ENCODE data around the gene TIE1.

TIE1 gene

DNA sequence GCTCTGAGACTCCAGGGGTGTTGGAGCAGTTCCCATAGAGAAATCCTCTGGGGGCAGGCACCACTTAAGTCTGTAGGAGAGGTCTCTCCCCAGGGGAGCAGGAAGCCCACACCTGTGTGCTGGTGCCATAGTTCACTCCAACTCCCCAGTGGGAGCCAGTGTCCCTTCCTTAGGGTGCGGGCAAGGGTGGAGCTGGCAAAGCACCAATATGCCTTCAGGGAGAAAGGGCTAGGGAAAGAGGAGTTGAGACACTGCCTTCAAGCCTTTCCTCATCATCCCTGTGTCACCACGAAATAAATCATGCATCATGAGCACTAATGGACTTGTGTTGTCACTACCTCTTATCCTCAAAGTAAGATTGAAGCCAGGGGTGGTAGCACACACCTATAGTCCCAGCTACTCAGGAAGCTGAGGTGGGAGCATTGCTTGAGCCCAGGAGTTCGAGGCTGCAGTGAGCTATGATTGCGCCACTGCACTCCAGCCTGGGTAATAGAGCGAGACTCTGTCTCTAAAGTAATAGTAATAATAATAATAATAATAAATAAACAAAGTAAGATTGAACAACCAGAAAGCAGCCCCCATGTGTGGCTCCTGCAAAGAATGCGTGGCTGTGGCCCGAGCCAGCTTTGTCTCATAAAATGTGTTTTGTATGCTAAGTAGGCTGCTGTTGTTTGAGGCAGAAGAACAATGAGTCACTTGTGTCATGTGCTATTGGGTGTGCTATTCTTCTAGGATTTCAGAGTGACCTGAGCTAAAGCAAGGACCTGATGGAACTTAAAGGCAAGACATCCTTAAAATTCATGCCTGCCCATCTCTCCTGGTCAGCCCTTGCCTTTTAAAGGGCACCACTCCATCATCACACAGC is 6.7 kb upstream of the TIE1 start:
- DNase-seq, result no peak

DNA sequence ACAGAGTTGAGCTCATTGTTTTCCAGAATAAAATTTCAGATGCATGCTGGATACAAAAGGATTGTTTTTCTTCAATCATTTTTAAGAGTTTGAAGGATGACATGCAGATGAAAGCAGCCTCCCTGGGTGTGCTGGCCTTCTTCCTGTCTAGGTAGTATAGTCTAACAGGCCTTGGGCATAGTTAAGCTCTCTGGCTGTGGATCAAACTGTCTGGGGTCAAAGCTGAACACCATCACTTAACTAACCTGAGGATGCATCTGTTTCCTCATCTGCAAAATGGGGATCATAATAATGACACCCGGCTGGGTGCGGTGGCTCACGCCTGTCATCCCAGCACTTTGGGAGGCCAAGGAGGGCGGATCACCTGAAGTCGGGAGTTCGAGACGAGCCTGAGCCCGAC is 6.0 kb upstream of the TIE1 start:
- no peak for DNase-seq

DNA sequence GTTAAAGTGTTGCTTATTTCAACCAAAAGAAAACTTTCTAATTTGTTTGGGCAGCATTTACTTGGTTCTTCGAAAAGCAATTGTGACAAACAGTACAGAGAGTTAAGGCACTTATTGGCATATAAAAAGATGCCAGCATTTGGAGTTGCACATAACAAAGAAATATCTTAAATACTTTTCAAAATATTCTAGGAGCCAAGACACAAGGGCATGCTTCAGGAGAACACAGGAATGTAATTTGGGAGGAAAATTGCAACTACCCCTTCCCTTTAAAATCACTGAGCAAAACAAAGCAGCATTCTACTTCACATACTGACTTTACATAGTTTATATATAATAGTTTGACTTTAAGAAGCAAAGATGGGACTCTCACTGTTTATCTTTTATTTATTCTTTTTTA is 4.6 kb upstream of the TIE1 start:
- no peak for DNase-seq

DNA sequence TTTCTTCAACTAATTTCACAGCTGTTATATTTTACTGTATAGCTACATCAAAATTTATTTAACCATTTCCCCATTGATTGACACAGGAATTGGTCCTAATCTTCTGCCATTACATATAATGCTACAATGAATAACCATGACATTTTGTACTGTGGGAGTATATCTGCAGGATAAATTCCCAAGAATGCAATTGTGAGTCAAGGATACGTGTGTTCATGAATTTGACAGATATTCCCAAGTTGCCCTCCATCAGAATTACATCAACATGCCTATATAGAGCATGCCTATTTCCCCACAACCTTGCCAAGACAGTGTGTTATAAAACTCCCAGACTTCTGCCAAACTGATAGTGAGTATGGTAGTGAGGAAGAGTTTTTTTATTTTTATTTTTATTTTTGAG is 2.7 kb upstream of the TIE1 start:
- DNase-seq, result no peak

DNA sequence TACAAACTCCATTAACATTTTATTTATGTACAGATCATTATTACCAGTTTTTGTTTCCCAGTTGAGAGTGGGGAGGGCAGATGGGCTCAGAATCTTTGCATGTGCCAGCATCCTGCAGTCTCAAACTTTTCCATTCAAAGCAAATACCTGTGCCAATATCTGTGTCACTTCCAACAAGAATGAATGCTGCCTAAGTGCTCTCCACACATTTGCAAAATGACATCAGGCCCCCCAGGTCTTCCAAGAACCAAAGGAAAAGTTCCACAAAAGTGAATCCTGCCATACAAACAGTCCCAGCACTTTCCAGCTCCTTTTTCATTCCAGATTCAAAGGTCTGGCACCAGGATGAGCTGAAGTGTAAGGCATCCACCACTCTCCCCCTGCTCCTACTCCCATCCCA is 1.7 kb upstream of the TIE1 start:
- DNase-seq, result no peak

DNA sequence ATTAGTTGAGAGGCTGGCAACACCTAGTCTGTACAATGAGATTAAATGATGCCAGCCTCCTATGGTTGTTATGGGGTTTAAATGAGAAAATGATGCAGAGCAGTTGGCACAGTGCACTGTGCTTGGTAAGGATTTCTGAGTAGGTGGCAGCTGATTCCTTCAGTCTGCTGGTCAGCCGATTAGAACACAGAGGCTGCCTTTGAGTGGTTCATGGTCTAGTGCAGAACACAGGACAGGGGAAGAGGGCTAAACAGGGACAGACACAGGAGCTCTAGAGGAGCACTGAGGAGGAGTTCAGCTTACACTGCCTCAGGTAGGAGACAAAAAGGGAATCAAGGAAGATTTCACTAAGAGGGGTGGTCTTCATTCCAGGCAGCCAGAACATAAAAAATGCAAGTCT is 1.4 kb downstream of the TIE1 start:
- no peak for DNase-seq

DNA sequence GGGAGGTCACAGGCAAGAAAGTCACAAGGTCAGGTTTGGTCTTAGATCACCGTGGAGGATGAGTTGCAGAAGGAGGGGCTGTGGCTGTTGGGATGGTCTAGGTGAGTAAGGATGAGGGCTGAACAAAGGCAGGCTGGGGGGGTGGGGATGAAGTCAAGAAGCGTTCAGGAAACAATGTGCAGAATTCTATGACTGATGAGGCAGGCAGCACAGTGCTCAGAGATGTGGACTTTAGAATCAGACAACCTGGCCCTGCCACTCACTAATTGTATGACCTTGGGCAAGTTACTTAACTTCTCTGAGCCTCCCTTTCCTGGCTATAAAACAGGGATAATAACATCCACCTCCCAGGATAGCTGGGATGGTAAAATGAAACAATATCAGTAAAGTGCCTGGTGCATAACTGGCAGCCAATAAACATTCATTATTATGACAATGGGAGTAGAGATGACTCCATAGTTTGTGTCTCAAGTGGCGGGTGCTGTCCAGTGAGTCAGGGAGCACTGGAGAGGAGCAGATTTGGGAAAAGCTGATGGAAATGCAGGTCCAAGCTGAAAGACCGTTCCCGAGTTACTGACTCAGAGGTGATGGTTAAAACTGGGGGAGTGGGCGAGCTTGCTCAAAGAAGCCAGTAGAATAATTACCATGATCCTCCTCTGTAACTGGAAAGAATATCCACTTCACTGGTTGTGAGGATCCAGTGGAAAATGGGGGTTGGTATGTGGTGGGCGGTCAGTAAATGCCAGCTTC is 2.1 kb downstream of the TIE1 start:
- no peak for DNase-seq

DNA sequence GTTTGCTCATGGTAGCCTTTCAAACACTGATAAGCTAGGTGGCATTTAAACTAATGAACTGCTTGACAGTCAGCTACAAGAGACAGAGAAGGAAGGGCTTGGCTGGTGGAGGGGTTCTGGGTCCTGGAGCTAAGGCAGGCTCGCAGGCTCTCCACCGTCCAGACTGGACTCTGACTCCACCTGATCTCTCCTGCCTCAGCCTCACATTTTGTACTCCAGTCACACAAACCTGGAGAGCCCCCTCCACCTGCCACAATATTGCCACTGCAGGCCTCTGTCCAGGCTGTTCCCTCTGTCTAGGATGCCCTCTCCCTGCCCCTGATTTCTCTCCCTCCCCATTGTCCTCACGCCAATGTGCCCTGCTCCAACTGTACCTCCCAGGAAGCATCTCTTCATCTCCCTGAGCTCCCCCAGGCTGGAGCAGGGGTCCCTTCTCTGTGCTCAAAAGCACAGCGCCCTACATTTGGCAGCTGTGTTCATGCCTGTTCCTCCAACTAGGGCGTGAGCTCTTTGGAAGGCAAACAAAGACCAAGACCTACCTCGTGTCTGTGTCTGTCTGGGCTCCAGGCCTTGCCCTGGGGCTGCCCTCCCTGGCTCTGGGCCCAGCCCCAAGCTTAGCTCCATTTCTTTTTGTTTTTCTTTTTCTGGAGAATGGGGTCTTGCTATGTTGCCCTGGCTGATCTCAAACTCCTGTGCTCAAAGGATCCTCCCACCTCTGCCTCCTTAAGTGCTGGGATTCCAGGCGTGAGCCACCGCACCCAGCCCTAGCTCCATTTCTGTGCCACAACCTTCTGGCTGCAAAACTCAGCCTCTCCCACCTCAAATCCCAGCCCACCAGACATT is 2.9 kb downstream of the TIE1 start:
- DNase-seq, result no peak

DNA sequence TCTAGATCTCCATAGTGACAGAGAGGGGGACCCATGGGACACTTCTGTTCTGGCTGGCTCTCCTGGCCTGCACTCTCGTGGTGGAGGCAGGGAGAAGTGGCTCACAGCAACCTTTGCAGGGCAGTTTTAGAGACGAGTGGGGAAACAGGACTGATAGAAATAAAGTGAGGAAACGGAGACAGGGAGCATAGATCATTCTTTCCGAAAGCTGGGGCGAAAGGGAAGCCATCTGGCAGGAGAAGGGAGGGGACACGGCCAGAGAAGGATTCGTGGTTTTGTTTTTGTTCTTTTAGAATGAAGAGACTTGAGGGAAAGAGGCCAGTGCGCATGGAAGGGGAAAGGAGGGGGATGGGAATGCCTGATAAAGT is 3.5 kb downstream of the TIE1 start:
- DNase-seq, result no peak

DNA sequence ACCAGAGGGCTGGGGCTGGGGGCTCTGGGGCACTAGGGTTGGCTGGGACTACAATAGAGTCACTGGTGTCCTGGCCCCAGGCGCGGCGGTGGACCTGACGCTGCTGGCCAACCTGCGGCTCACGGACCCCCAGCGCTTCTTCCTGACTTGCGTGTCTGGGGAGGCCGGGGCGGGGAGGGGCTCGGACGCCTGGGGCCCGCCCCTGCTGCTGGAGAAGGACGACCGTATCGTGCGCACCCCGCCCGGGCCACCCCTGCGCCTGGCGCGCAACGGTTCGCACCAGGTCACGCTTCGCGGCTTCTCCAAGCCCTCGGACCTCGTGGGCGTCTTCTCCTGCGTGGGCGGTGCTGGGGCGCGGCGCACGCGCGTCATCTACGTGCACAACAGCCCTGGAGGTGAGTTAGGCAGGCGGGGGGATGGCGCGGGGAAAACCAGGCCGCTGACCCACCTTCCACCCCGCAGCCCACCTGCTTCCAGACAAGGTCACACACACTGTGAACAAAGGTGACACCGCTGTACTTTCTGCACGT is 4.1 kb downstream of the TIE1 start:
- DNase-seq, result no peak

DNA sequence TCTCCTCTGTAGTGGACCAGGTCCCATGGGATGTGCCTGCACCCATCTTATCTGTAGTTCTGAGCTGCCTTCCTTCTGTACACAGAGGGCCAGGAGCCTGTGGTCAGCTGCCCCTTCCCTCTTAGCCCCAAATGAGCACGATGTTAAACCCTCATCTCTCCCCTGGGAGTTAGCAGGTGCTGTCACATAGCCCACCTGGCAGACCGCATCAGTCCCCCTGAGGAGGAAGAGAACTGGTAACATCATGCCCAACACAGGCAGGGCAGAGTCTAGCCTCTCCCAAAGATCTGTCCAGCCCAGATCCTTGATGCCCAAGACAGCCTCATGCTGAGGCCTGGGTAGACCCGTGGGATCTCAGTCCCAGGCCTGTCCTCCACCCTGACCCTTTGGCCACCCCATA is 4.7 kb downstream of the TIE1 start:
- no peak for DNase-seq

DNA sequence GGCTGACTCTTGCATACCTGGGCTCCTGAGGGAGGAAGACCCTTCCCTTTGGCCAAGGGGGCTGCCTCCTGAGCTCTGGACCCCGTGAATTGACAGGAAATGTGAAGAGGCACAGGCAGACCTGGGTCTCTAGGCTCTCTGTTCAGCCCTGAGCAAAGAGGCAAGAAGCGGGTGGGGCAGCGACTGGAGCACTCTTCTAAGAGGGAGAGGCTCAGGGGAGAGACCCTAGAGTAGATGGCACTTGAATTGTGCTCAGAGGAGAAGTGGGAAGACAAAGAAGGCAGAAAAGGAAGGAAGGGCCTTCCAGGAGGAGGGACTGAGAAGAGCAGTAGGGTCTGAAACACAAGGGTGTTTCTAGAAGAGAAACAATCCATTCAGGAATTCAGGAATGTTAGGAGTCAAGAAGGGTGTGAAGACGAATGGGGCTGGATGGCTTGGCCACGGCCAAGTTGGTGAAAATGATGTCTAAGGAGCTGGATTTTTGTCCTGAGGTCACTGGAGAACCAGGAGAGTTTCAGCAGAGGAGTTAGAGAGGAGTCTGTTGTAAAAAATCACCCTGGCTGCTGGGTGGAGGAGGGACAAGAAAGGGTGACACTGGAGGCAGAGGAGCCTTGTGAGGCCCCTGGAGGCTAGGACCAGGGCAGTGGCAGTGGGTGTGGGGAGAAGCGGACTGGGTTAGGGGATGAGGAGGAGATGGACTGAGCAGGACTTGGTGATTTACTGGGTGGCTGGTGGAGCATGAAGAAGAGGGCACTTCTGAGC is 5.3 kb downstream of the TIE1 start:
- no peak for DNase-seq

DNA sequence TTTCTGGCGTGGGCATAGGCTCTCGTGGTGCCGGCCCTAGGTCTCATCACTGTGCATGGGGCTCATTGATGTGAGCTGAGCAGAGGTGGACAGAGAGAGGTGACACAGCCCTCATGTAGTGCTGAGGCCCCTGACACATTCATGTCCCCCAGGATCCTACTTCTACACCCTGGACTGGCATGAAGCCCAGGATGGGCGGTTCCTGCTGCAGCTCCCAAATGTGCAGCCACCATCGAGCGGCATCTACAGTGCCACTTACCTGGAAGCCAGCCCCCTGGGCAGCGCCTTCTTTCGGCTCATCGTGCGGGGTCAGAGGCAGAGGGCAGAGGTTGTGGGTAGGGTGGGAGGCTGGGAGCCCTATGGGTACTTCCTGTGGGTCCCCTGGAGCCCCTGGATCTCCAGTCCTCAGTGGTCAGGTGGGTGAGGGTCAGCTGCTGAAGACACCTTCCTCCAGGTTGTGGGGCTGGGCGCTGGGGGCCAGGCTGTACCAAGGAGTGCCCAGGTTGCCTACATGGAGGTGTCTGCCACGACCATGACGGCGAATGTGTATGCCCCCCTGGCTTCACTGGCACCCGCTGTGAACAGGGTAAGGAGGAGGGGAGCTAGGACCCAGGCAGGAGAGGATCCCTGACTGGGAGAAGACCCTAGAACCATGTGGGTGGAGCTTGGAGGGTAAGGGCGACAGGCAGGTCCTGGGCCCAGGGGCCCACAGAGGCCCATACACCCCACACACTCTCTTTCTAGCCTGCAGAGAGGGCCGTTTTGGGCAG is 6.1 kb downstream of the TIE1 start:
- DNase-seq, result peak; percentile 17

DNA sequence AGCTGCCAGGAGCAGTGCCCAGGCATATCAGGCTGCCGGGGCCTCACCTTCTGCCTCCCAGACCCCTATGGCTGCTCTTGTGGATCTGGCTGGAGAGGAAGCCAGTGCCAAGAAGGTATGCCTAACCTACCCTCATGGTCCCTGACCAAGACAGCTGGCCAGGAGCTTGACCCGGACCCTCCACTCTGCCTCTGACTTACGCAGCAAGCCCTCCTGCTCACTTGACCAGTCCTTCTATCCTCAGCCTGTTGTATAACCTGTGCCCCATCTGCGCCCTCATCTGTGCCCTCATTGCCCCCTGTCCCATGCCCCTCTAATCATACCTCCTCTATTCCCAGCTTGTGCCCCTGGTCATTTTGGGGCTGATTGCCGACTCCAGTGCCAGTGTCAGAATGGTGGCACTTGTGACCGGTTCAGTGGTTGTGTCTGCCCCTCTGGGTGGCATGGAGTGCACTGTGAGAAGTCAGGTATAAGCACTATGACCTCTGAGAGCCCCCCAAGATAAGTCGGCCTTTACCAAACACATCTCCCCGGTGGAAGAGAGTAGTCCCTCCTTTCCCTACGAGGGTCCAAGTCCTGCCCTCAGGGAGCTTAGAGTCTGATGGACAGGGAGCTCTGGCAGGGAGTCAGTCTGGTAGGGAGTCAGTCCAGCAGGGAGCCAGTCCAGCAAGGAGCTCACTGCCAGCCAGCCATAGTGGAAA is 6.8 kb downstream of the TIE1 start:
- DNase-seq, result no peak

DNA sequence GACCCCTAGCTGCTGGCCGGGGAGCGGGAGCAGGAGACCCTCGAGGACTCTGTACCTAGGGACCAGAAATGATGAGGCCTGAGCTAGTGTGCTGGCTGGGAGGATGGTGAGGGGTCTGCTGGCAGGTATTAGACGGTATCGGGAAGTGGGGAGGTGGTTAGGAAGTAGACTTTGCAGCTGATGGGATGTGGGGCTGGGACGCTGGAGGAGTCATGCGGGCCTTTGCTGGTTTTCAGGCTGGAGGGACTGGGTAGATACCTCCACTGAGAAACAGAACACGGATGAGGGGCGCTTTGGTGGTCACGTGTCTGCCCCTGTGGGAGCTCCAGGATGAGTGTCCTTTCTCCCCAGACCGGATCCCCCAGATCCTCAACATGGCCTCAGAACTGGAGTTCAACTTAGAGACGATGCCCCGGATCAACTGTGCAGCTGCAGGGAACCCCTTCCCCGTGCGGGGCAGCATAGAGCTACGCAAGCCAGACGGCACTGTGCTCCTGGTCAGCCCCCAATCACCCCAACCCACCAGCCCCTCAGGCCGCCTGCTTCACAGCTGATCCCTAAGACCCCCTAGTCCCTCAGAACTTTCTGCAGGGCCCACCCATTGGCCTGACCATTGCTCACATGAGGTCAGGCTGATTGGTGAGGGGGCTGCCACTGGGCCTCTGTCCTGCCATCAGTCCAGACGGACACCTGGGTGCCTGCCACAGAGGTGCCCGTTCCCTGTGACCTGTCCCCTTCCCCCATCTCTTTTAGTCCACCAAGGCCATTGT is 8.0 kb downstream of the TIE1 start:
- no peak for DNase-seq

DNA sequence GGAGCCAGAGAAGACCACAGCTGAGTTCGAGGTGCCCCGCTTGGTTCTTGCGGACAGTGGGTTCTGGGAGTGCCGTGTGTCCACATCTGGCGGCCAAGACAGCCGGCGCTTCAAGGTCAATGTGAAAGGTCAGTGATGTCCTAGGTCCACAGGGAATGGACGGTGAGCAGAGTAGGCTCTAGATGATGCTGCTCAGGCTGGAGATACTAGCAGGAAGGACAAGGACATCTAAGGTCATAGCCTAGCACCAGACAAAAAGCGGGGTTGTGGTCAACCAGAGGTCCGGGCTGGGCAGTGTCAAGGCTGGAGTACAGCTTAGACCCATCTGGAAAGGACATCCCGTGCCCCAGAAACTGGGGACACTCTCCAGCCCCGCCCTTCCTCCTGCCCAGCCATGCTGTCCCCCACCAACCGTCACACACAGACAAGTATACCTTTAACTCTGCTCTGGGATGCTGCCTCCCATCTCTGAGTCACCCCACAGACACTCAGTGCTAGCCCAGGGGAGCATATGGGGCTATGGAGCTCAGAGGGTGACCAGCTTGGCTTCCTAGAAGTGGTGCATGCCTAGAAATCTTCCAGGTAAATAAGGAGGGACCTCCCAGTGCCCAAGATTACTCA is 8.7 kb downstream of the TIE1 start:
- no peak for DNase-seq

DNA sequence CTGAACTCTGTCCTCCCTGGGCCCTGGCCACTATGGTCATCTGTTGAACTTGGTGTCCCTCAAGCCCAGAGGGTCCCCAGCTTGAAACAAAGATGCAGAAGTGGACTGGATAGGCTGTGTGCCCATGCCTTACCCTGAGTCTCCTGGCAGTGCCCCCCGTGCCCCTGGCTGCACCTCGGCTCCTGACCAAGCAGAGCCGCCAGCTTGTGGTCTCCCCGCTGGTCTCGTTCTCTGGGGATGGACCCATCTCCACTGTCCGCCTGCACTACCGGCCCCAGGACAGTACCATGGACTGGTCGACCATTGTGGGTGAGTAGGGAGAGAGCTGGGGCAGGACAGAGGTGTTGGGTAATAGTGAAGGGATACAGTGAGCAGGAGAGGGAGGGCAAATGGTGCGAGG is 10.7 kb downstream of the TIE1 start:
- DNase-seq, result no peak

DNA sequence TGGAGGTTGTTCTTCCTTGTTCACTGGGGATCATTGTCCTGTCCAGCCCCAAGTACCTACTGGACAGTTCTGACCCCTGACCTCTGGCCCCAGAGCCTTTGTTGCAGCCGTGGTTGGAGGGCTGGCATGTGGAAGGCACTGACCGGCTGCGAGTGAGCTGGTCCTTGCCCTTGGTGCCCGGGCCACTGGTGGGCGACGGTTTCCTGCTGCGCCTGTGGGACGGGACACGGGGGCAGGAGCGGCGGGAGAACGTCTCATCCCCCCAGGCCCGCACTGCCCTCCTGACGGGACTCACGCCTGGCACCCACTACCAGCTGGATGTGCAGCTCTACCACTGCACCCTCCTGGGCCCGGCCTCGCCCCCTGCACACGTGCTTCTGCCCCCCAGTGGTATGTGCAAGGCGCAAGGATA is 11.4 kb downstream of the TIE1 start:
- no peak for DNase-seq

DNA sequence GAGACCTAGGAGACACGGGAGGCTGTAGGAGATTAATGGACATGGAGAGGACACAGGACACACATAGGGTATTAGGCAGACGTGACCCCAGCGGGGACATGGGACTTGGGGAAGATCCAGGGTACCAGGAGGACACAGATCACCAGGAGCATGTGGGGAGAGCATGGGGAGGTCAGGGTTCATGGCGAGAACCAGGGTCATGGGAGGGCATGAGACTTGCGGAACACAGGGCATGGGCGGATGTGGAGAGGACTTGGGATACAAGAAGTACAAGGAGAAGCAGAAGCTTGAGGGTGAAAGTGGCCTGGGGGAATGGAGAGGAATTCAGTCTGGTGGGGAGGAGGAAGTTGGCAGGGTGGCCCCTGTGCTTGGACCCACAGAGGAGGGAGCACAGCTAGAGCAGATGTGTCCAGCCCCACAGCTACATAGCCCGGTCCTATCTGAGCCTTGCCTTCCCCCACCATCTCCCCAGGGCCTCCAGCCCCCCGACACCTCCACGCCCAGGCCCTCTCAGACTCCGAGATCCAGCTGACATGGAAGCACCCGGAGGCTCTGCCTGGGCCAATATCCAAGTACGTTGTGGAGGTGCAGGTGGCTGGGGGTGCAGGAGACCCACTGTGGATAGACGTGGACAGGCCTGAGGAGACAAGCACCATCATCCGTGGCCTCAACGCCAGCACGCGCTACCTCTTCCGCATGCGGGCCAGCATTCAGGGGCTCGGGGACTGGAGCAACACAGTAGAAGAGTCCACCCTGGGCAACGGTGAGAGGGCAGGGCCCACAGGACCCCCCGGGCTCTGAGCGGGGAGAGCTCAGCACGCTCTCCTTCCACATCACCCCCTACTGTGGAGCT is 12.1 kb downstream of the TIE1 start:
- no peak for DNase-seq
